HepG2 (cell line): Measurements from ENCODE around the gene TADA3. TPM values are rescaled to one million over a fixed set of nuclear protein-coding genes. Genes with fewer than 3 reads are reported as not detected.

Experiments used
- CEBPG ChIP-seq: IDR thresholded peaks from 2 replicates; pipeline ENCODE4 v1.6.1; 2016
- EHMT2 ChIP-seq: fragments of 200-600 bp; sonication (generic); IDR thresholded peaks from 2 replicates; pipeline ENCODE4 v1.7.0; 2017; ENCODE audit warnings: antibody characterized with exemption, low read depth, low read length, borderline replicate concordance
- HNF4A ChIP-seq: sonication (generic); formaldehyde crosslinking; IDR thresholded peaks from 2 replicates; pipeline ENCODE4 v1.4.0; 2020; ENCODE audit warnings: missing genetic modification reagents
- KLF11 ChIP-seq: IDR thresholded peaks from 2 replicates; pipeline ENCODE4 v1.6.1; 2016; ENCODE audit warnings: missing compliant biosample characterization
- MTA1 ChIP-seq: sonication (generic); formaldehyde crosslinking; IDR thresholded peaks from 2 replicates; pipeline ENCODE4 v1.4.0; 2020; ENCODE audit warnings: missing genetic modification reagents, mild to moderate bottlenecking, borderline replicate concordance
- NBN ChIP-seq: fragments of 450-650 bp; conservative IDR thresholded peaks from 2 replicates; pipeline ENCODE4 v1.6.1; 2017
- NONO ChIP-seq, 2 experiments: fragments of 450-650 bp in 1 of 2; sonication (generic) in 1 of 2; formaldehyde crosslinking in 1 of 2; IDR thresholded peaks in 1 of 2; conservative IDR thresholded peaks in 1 of 2; 2 replicates each; pipeline versions ENCODE4 v1.6.1 to v1.8.0; 2017 to 2022; ENCODE audit warnings: mild to moderate bottlenecking in 1 of 2, missing genetic modification reagents in 1 of 2, moderate library complexity in 1 of 2
- PHF21A ChIP-seq: sonication (generic); formaldehyde crosslinking; IDR thresholded peaks from 2 replicates; pipeline ENCODE4 v1.5.0; 2020; ENCODE audit warnings: mild to moderate bottlenecking, missing genetic modification reagents
- SRF ChIP-seq: IDR thresholded peaks from 2 replicates; pipeline ENCODE4 v1.6.1; 2011; ENCODE audit warnings: mild to moderate bottlenecking, low read depth, low read length, moderate library complexity
- SSRP1 ChIP-seq: IDR thresholded peaks from 2 replicates; pipeline ENCODE4 v1.6.1; 2016; ENCODE audit warnings: control low read depth
- TAF1 ChIP-seq: sonication (generic); formaldehyde crosslinking; IDR thresholded peaks from 2 replicates; pipeline ENCODE4 v1.4.0; 2020; ENCODE audit warnings: missing genetic modification reagents
- TARDBP ChIP-seq: sonication (generic); formaldehyde crosslinking; IDR thresholded peaks from 2 replicates; pipeline ENCODE4 v1.8.0; 2022; ENCODE audit warnings: mild to moderate bottlenecking, missing genetic modification reagents
- TFDP2 ChIP-seq: sonication (generic); formaldehyde crosslinking; IDR thresholded peaks from 2 replicates; pipeline ENCODE4 v1.4.0; 2020; ENCODE audit warnings: missing genetic modification reagents
- TP53 ChIP-seq: sonication (generic); formaldehyde crosslinking; conservative IDR thresholded peaks from 2 replicates; pipeline ENCODE4 v1.4.0; 2020; ENCODE audit warnings: missing genetic modification reagents
- XBP1 ChIP-seq: sonication (generic); formaldehyde crosslinking; IDR thresholded peaks from 2 replicates; pipeline ENCODE4 v1.5.0; 2020; ENCODE audit warnings: missing genetic modification reagents
- ZEB1 ChIP-seq: IDR thresholded peaks from 2 replicates; pipeline ENCODE4 v1.6.1; 2012; ENCODE audit warnings: mild to moderate bottlenecking, low read depth, inconsistent platforms; ENCODE audit not compliant: insufficient replicate concordance
- ZNF160 ChIP-seq: sonication (generic); formaldehyde crosslinking; IDR thresholded peaks from 2 replicates; pipeline ENCODE4 v1.8.0; 2022; ENCODE audit warnings: mild to moderate bottlenecking, inconsistent platforms, missing genetic modification reagents
- ZNF331 ChIP-seq: sonication (generic); formaldehyde crosslinking; IDR thresholded peaks from 2 replicates; pipeline ENCODE4 v1.4.0; 2020; ENCODE audit warnings: missing genetic modification reagents
- ZSCAN30 ChIP-seq: sonication (generic); formaldehyde crosslinking; IDR thresholded peaks from 2 replicates; pipeline ENCODE4 v1.5.0; 2020; ENCODE audit warnings: mild to moderate bottlenecking, missing genetic modification reagents
- polyA plus RNA-seq, 8 experiments: library from polyadenylated mRNA; depleted of rRNA in 3 of 8; stranded (reverse) in 7 of 8; unstranded in 1 of 8; fragments of >200 nt; fragmentation: Illumina TruSeq in 4 of 8; extraction: Trizol in 4 of 8; gene quantifications; 2 replicates each; pipeline versions ENCODE4 v1.2.1 to v1.2.3, GENCODE V29; 2011 to 2016; ENCODE audit warnings: low read depth in 4 of 8, missing spikeins in 1 of 8, mixed read lengths in 1 of 8; ENCODE audit not compliant: insufficient read depth in 1 of 8
- total RNA-seq, 5 experiments: library from RNA; depleted of rRNA; stranded (reverse); fragments of >200 nt; fragmentation: Illumina TruSeq; extraction: Trizol; gene quantifications; 2 replicates each; pipeline ENCODE4 v1.2.3, GENCODE V29; 2016; ENCODE audit warnings: low read depth in 1 of 5
- TF ChIP-seq, protein P1 (sequence below): sonication (generic); formaldehyde crosslinking; IDR thresholded peaks from 2 replicates; pipeline ENCODE4 v1.5.0; 2020; ENCODE audit warnings: missing genetic modification reagents
- TF ChIP-seq, protein P2 (sequence below): sonication (generic); formaldehyde crosslinking; conservative IDR thresholded peaks from 2 replicates; pipeline ENCODE4 v1.4.0; 2020; ENCODE audit warnings: missing genetic modification reagents
- TF ChIP-seq, protein P3 (sequence below): sonication (generic); formaldehyde crosslinking; IDR thresholded peaks from 2 replicates; pipeline ENCODE4 v1.9.0; 2022; ENCODE audit warnings: low read depth, missing genetic modification reagents
- TF ChIP-seq, protein P4 (sequence below): sonication (generic); formaldehyde crosslinking; IDR thresholded peaks from 2 replicates; pipeline ENCODE4 v1.8.1; 2022; ENCODE audit warnings: low read depth, mild to moderate bottlenecking, missing genetic modification reagents

TADA3 gene
- total and polyA plus RNA-seq, 2 of the 13 experiments (the other 11 are each of a cell fraction or from before 2014, with no cell fraction given), result 32.1 to 37.1 TPM

GRCh38 chr3:9750556-9751411 lies 41.5 kb downstream of the TADA3 start (continued):
- TF ChIP-seq NONO (IDR thresholded peaks at IDR 0.05) (no peak), NONO (CRISPR knock-in tag; conservative IDR thresholded peaks at IDR 0.05) (no peak), TAF1 (CRISPR knock-in tag) (no peak), ZNF160 (CRISPR knock-in tag) (no peak), MTA1 (CRISPR knock-in tag) (no peak), ZEB1 (no peak), TFDP2 (no peak), PHF21A (no peak), HNF4A (peak; percentile 67), SRF (no peak), TP53 (no peak), ZSCAN30 (CRISPR knock-in tag) (no peak), KLF11 (CRISPR knock-in tag) (no peak), ZNF331 (CRISPR knock-in tag) (no peak), TARDBP (CRISPR knock-in tag) (no peak), SSRP1 (no peak), EHMT2 (no peak), XBP1 (no peak), NBN (no peak), CEBPG (no peak)
- TF ChIP-seq, protein P1, sequence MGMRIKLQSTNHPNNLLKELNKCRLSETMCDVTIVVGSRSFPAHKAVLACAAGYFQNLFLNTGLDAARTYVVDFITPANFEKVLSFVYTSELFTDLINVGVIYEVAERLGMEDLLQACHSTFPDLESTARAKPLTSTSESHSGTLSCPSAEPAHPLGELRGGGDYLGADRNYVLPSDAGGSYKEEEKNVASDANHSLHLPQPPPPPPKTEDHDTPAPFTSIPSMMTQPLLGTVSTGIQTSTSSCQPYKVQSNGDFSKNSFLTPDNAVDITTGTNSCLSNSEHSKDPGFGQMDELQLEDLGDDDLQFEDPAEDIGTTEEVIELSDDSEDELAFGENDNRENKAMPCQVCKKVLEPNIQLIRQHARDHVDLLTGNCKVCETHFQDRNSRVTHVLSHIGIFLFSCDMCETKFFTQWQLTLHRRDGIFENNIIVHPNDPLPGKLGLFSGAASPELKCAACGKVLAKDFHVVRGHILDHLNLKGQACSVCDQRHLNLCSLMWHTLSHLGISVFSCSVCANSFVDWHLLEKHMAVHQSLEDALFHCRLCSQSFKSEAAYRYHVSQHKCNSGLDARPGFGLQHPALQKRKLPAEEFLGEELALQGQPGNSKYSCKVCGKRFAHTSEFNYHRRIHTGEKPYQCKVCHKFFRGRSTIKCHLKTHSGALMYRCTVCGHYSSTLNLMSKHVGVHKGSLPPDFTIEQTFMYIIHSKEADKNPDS (CRISPR knock-in tag), result no peak
- TF ChIP-seq, protein P2, sequence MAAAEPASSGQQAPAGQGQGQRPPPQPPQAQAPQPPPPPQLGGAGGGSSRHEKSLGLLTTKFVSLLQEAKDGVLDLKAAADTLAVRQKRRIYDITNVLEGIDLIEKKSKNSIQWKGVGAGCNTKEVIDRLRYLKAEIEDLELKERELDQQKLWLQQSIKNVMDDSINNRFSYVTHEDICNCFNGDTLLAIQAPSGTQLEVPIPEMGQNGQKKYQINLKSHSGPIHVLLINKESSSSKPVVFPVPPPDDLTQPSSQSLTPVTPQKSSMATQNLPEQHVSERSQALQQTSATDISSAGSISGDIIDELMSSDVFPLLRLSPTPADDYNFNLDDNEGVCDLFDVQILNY (CRISPR knock-in tag), result no peak
- TF ChIP-seq, protein P3, sequence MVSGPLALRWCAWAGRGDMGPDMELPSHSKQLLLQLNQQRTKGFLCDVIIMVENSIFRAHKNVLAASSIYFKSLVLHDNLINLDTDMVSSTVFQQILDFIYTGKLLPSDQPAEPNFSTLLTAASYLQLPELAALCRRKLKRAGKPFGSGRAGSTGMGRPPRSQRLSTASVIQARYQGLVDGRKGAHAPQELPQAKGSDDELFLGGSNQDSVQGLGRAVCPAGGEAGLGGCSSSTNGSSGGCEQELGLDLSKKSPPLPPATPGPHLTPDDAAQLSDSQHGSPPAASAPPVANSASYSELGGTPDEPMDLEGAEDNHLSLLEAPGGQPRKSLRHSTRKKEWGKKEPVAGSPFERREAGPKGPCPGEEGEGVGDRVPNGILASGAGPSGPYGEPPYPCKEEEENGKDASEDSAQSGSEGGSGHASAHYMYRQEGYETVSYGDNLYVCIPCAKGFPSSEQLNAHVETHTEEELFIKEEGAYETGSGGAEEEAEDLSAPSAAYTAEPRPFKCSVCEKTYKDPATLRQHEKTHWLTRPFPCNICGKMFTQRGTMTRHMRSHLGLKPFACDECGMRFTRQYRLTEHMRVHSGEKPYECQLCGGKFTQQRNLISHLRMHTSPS (CRISPR knock-in tag), result no peak
- TF ChIP-seq, protein P4, sequence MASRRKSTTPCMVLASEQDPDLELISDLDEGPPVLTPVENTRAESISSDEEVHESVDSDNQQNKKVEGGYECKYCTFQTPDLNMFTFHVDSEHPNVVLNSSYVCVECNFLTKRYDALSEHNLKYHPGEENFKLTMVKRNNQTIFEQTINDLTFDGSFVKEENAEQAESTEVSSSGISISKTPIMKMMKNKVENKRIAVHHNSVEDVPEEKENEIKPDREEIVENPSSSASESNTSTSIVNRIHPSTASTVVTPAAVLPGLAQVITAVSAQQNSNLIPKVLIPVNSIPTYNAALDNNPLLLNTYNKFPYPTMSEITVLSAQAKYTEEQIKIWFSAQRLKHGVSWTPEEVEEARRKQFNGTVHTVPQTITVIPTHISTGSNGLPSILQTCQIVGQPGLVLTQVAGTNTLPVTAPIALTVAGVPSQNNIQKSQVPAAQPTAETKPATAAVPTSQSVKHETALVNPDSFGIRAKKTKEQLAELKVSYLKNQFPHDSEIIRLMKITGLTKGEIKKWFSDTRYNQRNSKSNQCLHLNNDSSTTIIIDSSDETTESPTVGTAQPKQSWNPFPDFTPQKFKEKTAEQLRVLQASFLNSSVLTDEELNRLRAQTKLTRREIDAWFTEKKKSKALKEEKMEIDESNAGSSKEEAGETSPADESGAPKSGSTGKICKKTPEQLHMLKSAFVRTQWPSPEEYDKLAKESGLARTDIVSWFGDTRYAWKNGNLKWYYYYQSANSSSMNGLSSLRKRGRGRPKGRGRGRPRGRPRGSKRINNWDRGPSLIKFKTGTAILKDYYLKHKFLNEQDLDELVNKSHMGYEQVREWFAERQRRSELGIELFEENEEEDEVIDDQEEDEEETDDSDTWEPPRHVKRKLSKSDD (CRISPR knock-in tag), result no peak
